Lower leg skin (tissue), 3 donors: ENCODE results near the gene NDUFAF4.

Source experiments
- POLR2A ChIP-seq, 2 donors: fragments of 450-650 bp; IDR thresholded peaks; one replicate each; pipeline ENCODE4 v1.6.1; 2016 to 2017; ENCODE audit warnings: antibody characterized with exemption in 2 of 2, mild to moderate bottlenecking in 1 of 2, moderate library complexity in 1 of 2
- TF ChIP-seq, protein P1 (sequence below), 3 donors: fragments of 450-650 bp; IDR thresholded peaks; one replicate each; pipeline ENCODE4 v1.5.1; 2016; ENCODE audit warnings: antibody characterized with exemption in 3 of 3, mild to moderate bottlenecking in 3 of 3, moderate library complexity in 2 of 3

DNA sequence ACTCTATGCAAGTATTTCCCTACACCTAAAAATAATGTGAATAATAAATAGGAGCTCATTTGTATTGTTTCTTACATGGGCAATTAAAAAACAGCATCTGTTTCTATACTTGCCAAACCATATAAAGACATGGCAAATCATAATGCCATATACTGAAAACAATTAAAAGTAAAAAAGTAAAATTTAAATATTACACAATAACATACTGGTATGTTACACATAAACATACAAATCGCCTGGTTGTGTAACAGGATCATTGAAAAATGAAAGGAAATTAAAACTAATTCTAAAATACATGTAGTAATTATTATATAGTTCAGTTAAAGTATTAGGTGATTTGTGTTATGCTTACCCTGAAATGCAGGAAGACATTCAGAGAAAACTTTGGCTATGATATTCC, 11.2 kb downstream of the NDUFAF4 start:
- no peak for TF ChIP-seq POLR2A (IDR thresholded peaks at IDR 0.05)
- TF ChIP-seq, protein P1, sequence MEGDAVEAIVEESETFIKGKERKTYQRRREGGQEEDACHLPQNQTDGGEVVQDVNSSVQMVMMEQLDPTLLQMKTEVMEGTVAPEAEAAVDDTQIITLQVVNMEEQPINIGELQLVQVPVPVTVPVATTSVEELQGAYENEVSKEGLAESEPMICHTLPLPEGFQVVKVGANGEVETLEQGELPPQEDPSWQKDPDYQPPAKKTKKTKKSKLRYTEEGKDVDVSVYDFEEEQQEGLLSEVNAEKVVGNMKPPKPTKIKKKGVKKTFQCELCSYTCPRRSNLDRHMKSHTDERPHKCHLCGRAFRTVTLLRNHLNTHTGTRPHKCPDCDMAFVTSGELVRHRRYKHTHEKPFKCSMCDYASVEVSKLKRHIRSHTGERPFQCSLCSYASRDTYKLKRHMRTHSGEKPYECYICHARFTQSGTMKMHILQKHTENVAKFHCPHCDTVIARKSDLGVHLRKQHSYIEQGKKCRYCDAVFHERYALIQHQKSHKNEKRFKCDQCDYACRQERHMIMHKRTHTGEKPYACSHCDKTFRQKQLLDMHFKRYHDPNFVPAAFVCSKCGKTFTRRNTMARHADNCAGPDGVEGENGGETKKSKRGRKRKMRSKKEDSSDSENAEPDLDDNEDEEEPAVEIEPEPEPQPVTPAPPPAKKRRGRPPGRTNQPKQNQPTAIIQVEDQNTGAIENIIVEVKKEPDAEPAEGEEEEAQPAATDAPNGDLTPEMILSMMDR (IDR thresholded peaks at IDR 0.05) = no peak
